Neural progenitor cell (in vitro differentiated cells): Measurements from ENCODE around the gene KRTAP20-2. TPM values are rescaled to one million over a fixed set of nuclear protein-coding genes. Genes with fewer than 3 reads are reported as not detected.

Experiments
- DNase-seq: peaks from one replicate; pipeline ENCODE4 v3.0.0-alpha.2; 2016; ENCODE audit warnings: low spot score
- H2AFZ ChIP-seq: fragments of 200-600 bp; sonication (generic); replicated peaks from 2 replicates; pipeline ENCODE4 v1.6.1; 2016; ENCODE audit warnings: antibody characterized with exemption
- H3F3A ChIP-seq: fragments of 200-600 bp; sonication (generic); 2 replicates; pipeline ENCODE4 v1.6.1; 2016; ENCODE audit warnings: antibody characterized with exemption, low read depth
- H3K27ac ChIP-seq: fragments of 200-600 bp; sonication (generic); 2 replicates; pipeline ENCODE4 v1.5.1; 2016; ENCODE audit warnings: mild to moderate bottlenecking
- H3K27me3 ChIP-seq: fragments of 200-600 bp; sonication (generic); 2 replicates; pipeline ENCODE4 v1.6.1; 2016; ENCODE audit warnings: mild to moderate bottlenecking, moderate library complexity
- H3K36me3 ChIP-seq: fragments of 200-600 bp; sonication (generic); 2 replicates; pipeline ENCODE4 v1.5.1; 2016
- H3K4me1 ChIP-seq: fragments of 200-600 bp; sonication (generic); 2 replicates; pipeline ENCODE4 v1.6.1; 2016; ENCODE audit warnings: mixed run types
- H3K4me2 ChIP-seq: fragments of 200-600 bp; sonication (generic); 2 replicates; pipeline ENCODE4 v1.6.1; 2016
- H3K4me3 ChIP-seq: fragments of 200-600 bp; sonication (generic); 2 replicates; pipeline ENCODE4 v1.5.1; 2016
- H3K79me2 ChIP-seq: fragments of 200-600 bp; sonication (generic); 2 replicates; pipeline ENCODE4 v1.6.1; 2016; ENCODE audit warnings: low read depth
- H3K9ac ChIP-seq: fragments of 200-600 bp; sonication (generic); 2 replicates; pipeline ENCODE4 v1.6.1; 2016
- H3K9me3 ChIP-seq: fragments of 200-600 bp; sonication (generic); 2 replicates; pipeline ENCODE4 v1.5.1; 2016; ENCODE audit warnings: low read depth
- H4K20me1 ChIP-seq: fragments of 200-600 bp; sonication (generic); 2 replicates; pipeline ENCODE4 v1.6.1; 2016; ENCODE audit warnings: low read depth
- H3K27ac Mint-ChIP-seq: 3 replicates; pipeline ENCODE4 v1.8.0; 2021; ENCODE audit warnings: mixed read lengths
- H3K27me3 Mint-ChIP-seq: 2 replicates; pipeline ENCODE4 v1.8.0; 2022; ENCODE audit warnings: low read depth, mild to moderate bottlenecking, inconsistent platforms, moderate library complexity, mixed read lengths; ENCODE audit not compliant: insufficient read depth
- H3K36me3 Mint-ChIP-seq: 3 replicates; pipeline ENCODE4 v1.8.0; 2021; ENCODE audit warnings: mixed read lengths
- H3K4me1 Mint-ChIP-seq: 3 replicates; pipeline ENCODE4 v1.8.0; 2021; ENCODE audit warnings: mixed read lengths
- H3K4me3 Mint-ChIP-seq: 3 replicates; pipeline ENCODE4 v1.8.0; 2021; ENCODE audit warnings: mild to moderate bottlenecking, moderate library complexity, mixed read lengths
- H3K9me3 Mint-ChIP-seq: 3 replicates; pipeline ENCODE4 v1.8.0; 2020; ENCODE audit warnings: mixed read lengths
- CTCF ChIP-seq: fragments of 200-600 bp; sonication (generic); IDR thresholded peaks from 2 replicates; pipeline ENCODE4 v1.5.1; 2017; ENCODE audit warnings: antibody characterized with exemption, mild to moderate bottlenecking
- EZH2 ChIP-seq: fragments of 200-600 bp; sonication (generic); IDR thresholded peaks from 2 replicates; pipeline ENCODE4 v1.6.1; 2017; ENCODE audit warnings: antibody characterized with exemption, mild to moderate bottlenecking, moderate library complexity
- EZH2phosphoT487 ChIP-seq: fragments of 200-600 bp; sonication (generic); IDR thresholded peaks from 2 replicates; pipeline ENCODE4 v1.6.1; 2017; ENCODE audit warnings: antibody characterized with exemption
- total RNA-seq: library from RNA; depleted of rRNA; stranded (reverse); fragments of >200 nt; gene quantifications from 2 replicates; pipeline ENCODE4 v1.2.3, GENCODE V29; 2015; ENCODE audit warnings: low replicate concordance

KRTAP20-2 gene
- total RNA-seq, 1 donor from 2014 or later = not detected

GRCh38 chr21:30612132-30612531 lies 22.9 kb upstream of the KRTAP20-2 start:
- DNase-seq = no peak
- H3K27ac Mint-ChIP-seq = no peak overlapping the region
- H3K4me3 Mint-ChIP-seq = no peak overlapping the region
- Histone ChIP-seq H3K27ac (no peak overlapping the region), H3K4me2 (no peak overlapping the region), H3K79me2 (no peaks in the 10 kb centered on the region), H3F3A (no peaks in the 10 kb centered on the region), H4K20me1 (no peaks in the 10 kb centered on the region), H3K4me1 (no peaks in the 10 kb centered on the region), H2AFZ (no peak overlapping the region), H3K27me3 (no peaks in the 10 kb centered on the region), H3K9ac (no peak overlapping the region), H3K36me3 (no peaks in the 10 kb centered on the region), H3K4me3 (no peak overlapping the region), H3K9me3 (peaks cover 17% of the 10 kb centered on the region)
- peaks cover 6% of the 10 kb centered on the region for H3K27me3 Mint-ChIP-seq
- TF ChIP-seq CTCF = no peak
- TF ChIP-seq EZH2 = no peak
- TF ChIP-seq EZH2phosphoT487 = no peak
- H3K9me3 Mint-ChIP-seq = no peaks in the 10 kb centered on the region
- no peaks in the 10 kb centered on the region for H3K4me1 Mint-ChIP-seq
- H3K36me3 Mint-ChIP-seq = no peaks in the 10 kb centered on the region

GRCh38 chr21:30613836-30614235 lies 21.2 kb upstream of the KRTAP20-2 start, which contains the start of gene KRTAP6-1:
Gene KRTAP6-1 (minus strand): TSS chr21:30613930. CDS start chr21:30613904, 26 bp downstream.
- Mint-ChIP-seq H3K36me3 (no peaks in the 10 kb centered on the region), H3K4me3 (no peak within 1 kb of the TSS), H3K4me1 (no peaks in the 10 kb centered on the region), H3K27ac (no peak within 1 kb of the TSS), H3K9me3 (no peaks in the 10 kb centered on the region), H3K27me3 (peaks cover 3% of the 10 kb centered on the region)
- Histone ChIP-seq H3K79me2 (no peaks in the 10 kb centered on the region), H3K4me2 (no peak within 1 kb of the TSS), H3K4me3 (no peak within 1 kb of the TSS), H3K27ac (no peak within 1 kb of the TSS), H2AFZ (no peak within 1 kb of the TSS), H4K20me1 (no peaks in the 10 kb centered on the region), H3K4me1 (no peaks in the 10 kb centered on the region), H3K9me3 (peaks cover 26% of the 10 kb centered on the region), H3K36me3 (no peaks in the 10 kb centered on the region), H3F3A (no peaks in the 10 kb centered on the region), H3K27me3 (no peaks in the 10 kb centered on the region), H3K9ac (no peak within 1 kb of the TSS)
- no peak for DNase-seq
- TF ChIP-seq EZH2phosphoT487 (no peak), EZH2 (no peak), CTCF (no peak)

GRCh38 chr21:30615199-30615598 lies 19.8 kb upstream of the KRTAP20-2 start:
- no peaks in the 10 kb centered on the region for H3K79me2 ChIP-seq
- no peak overlapping the region for H3K4me3 Mint-ChIP-seq
- H3K9me3 Mint-ChIP-seq = no peaks in the 10 kb centered on the region
- no peak for DNase-seq
- H3K4me2 ChIP-seq = no peak overlapping the region
- H2AFZ ChIP-seq = no peak overlapping the region
- peaks cover 3% of the 10 kb centered on the region for H3K27me3 Mint-ChIP-seq
- H3K27me3 ChIP-seq = no peaks in the 10 kb centered on the region
- no peak overlapping the region for H3K27ac ChIP-seq
- H3K27ac Mint-ChIP-seq = no peak overlapping the region
- H3K36me3 ChIP-seq = no peaks in the 10 kb centered on the region
- TF ChIP-seq CTCF = no peak
- TF ChIP-seq EZH2phosphoT487 = no peak
- TF ChIP-seq EZH2 = no peak
- H4K20me1 ChIP-seq = no peaks in the 10 kb centered on the region
- H3K4me1 ChIP-seq = no peaks in the 10 kb centered on the region
- H3K4me3 ChIP-seq = no peak overlapping the region
- peaks cover 30% of the 10 kb centered on the region for H3K9me3 ChIP-seq
- H3K36me3 Mint-ChIP-seq = no peaks in the 10 kb centered on the region
- no peaks in the 10 kb centered on the region for H3K4me1 Mint-ChIP-seq
- no peaks in the 10 kb centered on the region for H3F3A ChIP-seq
- no peak overlapping the region for H3K9ac ChIP-seq
